HEK293 (cell line): ENCODE results near the gene CKAP4.

Source experiments
- CTCF ChIA-PET: fragments of 350-600 bp; formaldehyde crosslinking; extraction: SDS; loops from one replicate; lab custom pipeline; 2021; ENCODE audit warnings: antibody characterized with exemption; lab: Yijun Ruan, JAX
- POLR2A ChIA-PET: fragments of 300-600 bp; formaldehyde crosslinking; extraction: SDS; loops from one replicate; lab custom pipeline; 2020; ENCODE audit warnings: antibody characterized with exemption, inconsistent platforms; lab: Yijun Ruan, JAX
- H3K27ac ChIP-seq: fragments of 200-500 bp; sonication (Bioruptor generic); 2 replicates; pipeline ENCODE4 v1.5.1; 2014; ENCODE audit warnings: low read depth, low read length, control low read depth, inconsistent platforms; ENCODE audit errors: extremely low read depth
- H3K36me3 ChIP-seq, 2 experiments: fragments of 200-500 bp in 1 of 2; sonication (Bioruptor generic) in 1 of 2; 1 replicate in 1 of 2; 2 replicates in 1 of 2; pipeline ENCODE4 v1.5.1; 2014 to 2017; ENCODE audit warnings: inconsistent platforms in 2 of 2, low read length in 2 of 2; ENCODE audit not compliant: control insufficient read depth in 2 of 2, insufficient read depth in 1 of 2
- H3K4me1 ChIP-seq: fragments of 200-500 bp; sonication (Bioruptor generic); 2 replicates; pipeline ENCODE4 v1.5.1; 2014; ENCODE audit warnings: mild to moderate bottlenecking, low read length, inconsistent platforms; ENCODE audit not compliant: control insufficient read depth, insufficient read depth
- H3K4me3 ChIP-seq: 2 replicates; pipeline ENCODE4 v1.5.1; 2011; ENCODE audit warnings: low read depth, mild to moderate bottlenecking, control low read depth, low read length, moderate library complexity
- H3K9me3 ChIP-seq: fragments of 200-500 bp; sonication (Bioruptor generic); 2 replicates; pipeline ENCODE4 v1.5.1; 2014; ENCODE audit warnings: low read depth, low read length, inconsistent platforms; ENCODE audit not compliant: control insufficient read depth, insufficient read depth
- CTCF ChIP-seq: fragments of 450-650 bp; formaldehyde crosslinking; IDR thresholded peaks from 2 replicates; pipeline ENCODE4 v1.5.1; 2016; ENCODE audit warnings: missing biosample characterization, missing genetic modification characterization
- OVOL3 ChIP-seq: fragments of 450-650 bp; formaldehyde crosslinking; IDR thresholded peaks from 2 replicates; pipeline ENCODE4 v1.5.1; 2016; ENCODE audit warnings: missing biosample characterization, missing genetic modification characterization
- REST ChIP-seq: fragments of 450-650 bp; formaldehyde crosslinking; IDR thresholded peaks from 2 replicates; pipeline ENCODE4 v1.5.1; 2016; ENCODE audit warnings: missing biosample characterization, missing genetic modification characterization
- SP7 ChIP-seq: fragments of 450-650 bp; formaldehyde crosslinking; IDR thresholded peaks from 2 replicates; pipeline ENCODE4 v1.5.1; 2016; ENCODE audit warnings: missing biosample characterization, missing genetic modification characterization
- ZBTB8A ChIP-seq: fragments of 450-650 bp; formaldehyde crosslinking; IDR thresholded peaks from 2 replicates; pipeline ENCODE4 v1.5.1; 2016; ENCODE audit warnings: missing biosample characterization, missing genetic modification characterization
- ZFP37 ChIP-seq: fragments of 450-650 bp; formaldehyde crosslinking; IDR thresholded peaks from 2 replicates; pipeline ENCODE4 v1.5.1; 2016; ENCODE audit warnings: missing biosample characterization, missing genetic modification characterization
- ZIC2 ChIP-seq: fragments of 450-650 bp; formaldehyde crosslinking; IDR thresholded peaks from 2 replicates; pipeline ENCODE4 v1.5.1; 2016; ENCODE audit warnings: missing biosample characterization, missing genetic modification characterization
- ZNF155 ChIP-seq: fragments of 450-650 bp; formaldehyde crosslinking; IDR thresholded peaks from 2 replicates; pipeline ENCODE4 v1.5.1; 2016; ENCODE audit warnings: missing biosample characterization, missing genetic modification characterization
- ZNF324 ChIP-seq: fragments of 450-650 bp; formaldehyde crosslinking; IDR thresholded peaks from 2 replicates; pipeline ENCODE4 v1.5.1; 2016; ENCODE audit warnings: missing biosample characterization, missing genetic modification characterization
- ZNF366 ChIP-seq: fragments of 450-650 bp; formaldehyde crosslinking; conservative IDR thresholded peaks from 2 replicates; pipeline ENCODE4 v1.5.1; 2016; ENCODE audit warnings: missing biosample characterization, missing genetic modification characterization
- ZNF518A ChIP-seq: fragments of 450-650 bp; formaldehyde crosslinking; conservative IDR thresholded peaks from 2 replicates; pipeline ENCODE4 v1.5.1; 2016; ENCODE audit warnings: low read depth, missing biosample characterization, missing genetic modification characterization
- ZNF629 ChIP-seq: fragments of 450-650 bp; formaldehyde crosslinking; IDR thresholded peaks from 2 replicates; pipeline ENCODE4 v1.5.1; 2017; ENCODE audit warnings: missing biosample characterization, missing genetic modification characterization
- ZNF660 ChIP-seq: fragments of 450-650 bp; IDR thresholded peaks from 2 replicates; pipeline ENCODE4 v1.5.1; 2018; ENCODE audit warnings: missing biosample characterization, mild to moderate bottlenecking, missing genetic modification characterization
- ZSCAN4 ChIP-seq: fragments of 450-650 bp; formaldehyde crosslinking; IDR thresholded peaks from 2 replicates; pipeline ENCODE4 v1.5.1; 2017; ENCODE audit warnings: missing biosample characterization, missing genetic modification characterization
- ZXDB ChIP-seq: fragments of 450-650 bp; formaldehyde crosslinking; IDR thresholded peaks from 2 replicates; pipeline ENCODE4 v1.5.1; 2016; ENCODE audit warnings: missing biosample characterization, missing genetic modification characterization
- TF ChIP-seq, protein P1 (sequence below): fragments of 450-650 bp; formaldehyde crosslinking; IDR thresholded peaks from 2 replicates; pipeline ENCODE4 v1.5.1; 2016; ENCODE audit warnings: missing biosample characterization, missing genetic modification characterization

Gene CKAP4

GRCh38 chr12:106288494-106289195, 40.8 kb upstream of the CKAP4 start (continued):
- 0 out of 2 replicates have a peak, but pooled peaks have one; percentile 13 for TF ChIP-seq ZNF629 (tag by site-specific recombination)
- no peak for TF ChIP-seq ZIC2 (tag by site-specific recombination)
- TF ChIP-seq, protein P1, sequence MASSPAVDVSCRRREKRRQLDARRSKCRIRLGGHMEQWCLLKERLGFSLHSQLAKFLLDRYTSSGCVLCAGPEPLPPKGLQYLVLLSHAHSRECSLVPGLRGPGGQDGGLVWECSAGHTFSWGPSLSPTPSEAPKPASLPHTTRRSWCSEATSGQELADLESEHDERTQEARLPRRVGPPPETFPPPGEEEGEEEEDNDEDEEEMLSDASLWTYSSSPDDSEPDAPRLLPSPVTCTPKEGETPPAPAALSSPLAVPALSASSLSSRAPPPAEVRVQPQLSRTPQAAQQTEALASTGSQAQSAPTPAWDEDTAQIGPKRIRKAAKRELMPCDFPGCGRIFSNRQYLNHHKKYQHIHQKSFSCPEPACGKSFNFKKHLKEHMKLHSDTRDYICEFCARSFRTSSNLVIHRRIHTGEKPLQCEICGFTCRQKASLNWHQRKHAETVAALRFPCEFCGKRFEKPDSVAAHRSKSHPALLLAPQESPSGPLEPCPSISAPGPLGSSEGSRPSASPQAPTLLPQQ (tag by site-specific recombination), result peak; percentile 37; the same call in 1 of the 2 replicates
- peak; percentile 75 for TF ChIP-seq ZNF518A (tag by site-specific recombination)
- peak; percentile 76 for TF ChIP-seq ZNF660 (tag by site-specific recombination)
- TF ChIP-seq ZXDB (tag by site-specific recombination), result no peak
- TF ChIP-seq ZNF366 (tag by site-specific recombination), result 0 out of 2 replicates have a peak, but pooled peaks have one; percentile 22
- TF ChIP-seq SP7 (tag by site-specific recombination), result peak; percentile 68; the same call in 1 of the 2 replicates

- Histone ChIP-seq H3K9me3 (no peaks in the 10 kb centered on the region), H3K4me3 (no peak overlapping the region), H3K4me1 (peaks cover 6% of the 10 kb centered on the region), H3K27ac (no peak overlapping the region), H3K36me3 (no peaks in the 10 kb centered on the region)
- POLR2A ChIA-PET, result no interaction called here
- TF ChIP-seq OVOL3, result no peak
- no peak for TF ChIP-seq ZNF324 (tag by site-specific recombination)
- TF ChIP-seq CTCF (tag by site-specific recombination), result no peak
- TF ChIP-seq ZFP37, result no peak
- no peak for TF ChIP-seq ZNF155 (tag by site-specific recombination)
- peak; percentile 61 for TF ChIP-seq REST (tag by site-specific recombination)
- TF ChIP-seq ZBTB8A (tag by site-specific recombination), result no peak
- TF ChIP-seq ZSCAN4, result no peak
- CTCF ChIA-PET, result interaction anchor here (0.6 kb wide), 1 partner anchor 17 kb away, joined by 3 read pairs; no protein-coding TSS in a partner anchor
Observed at GRCh38 chr12:106288101-106288493, 40.3 kb upstream of the CKAP4 start.
